GM18502 (cell line): ENCODE data around the gene APPL2.

Experiments
- ATAC-seq: cut with Tn5 transposase; IDR thresholded peaks from one replicate; pipeline ENCODE4 v1.9.1; 2021; ENCODE audit warnings: mild to moderate bottlenecking; ENCODE audit not compliant: unreplicated experiment, poor library complexity

The APPL2 gene

GRCh38 chr12:105223884-105224283, 12.1 kb downstream of the APPL2 start:
- ATAC-seq = no peak

- ATAC-seq = no peak
These were observed 12.6 kb downstream of the APPL2 start for GRCh38 chr12:105223352-105223845.

GRCh38 chr12:105222726-105223351, 13.1 kb downstream of the APPL2 start:
- no peak for ATAC-seq

- ATAC-seq = no peak
These were observed 13.7 kb downstream of the APPL2 start for GRCh38 chr12:105222284-105222655.

- no peak for ATAC-seq
These were observed 14.2 kb downstream of the APPL2 start for GRCh38 chr12:105221583-105222283.

GRCh38 chr12:105220929-105221290, 15.1 kb downstream of the APPL2 start:
- no peak for ATAC-seq

- ATAC-seq = no peak
These were observed 15.6 kb downstream of the APPL2 start for GRCh38 chr12:105220150-105220928.

GRCh38 chr12:105219261-105220028, 16.5 kb downstream of the APPL2 start:
- ATAC-seq = no peak

GRCh38 chr12:105218434-105218833, 17.5 kb downstream of the APPL2 start:
- ATAC-seq = no peak

GRCh38 chr12:105214670-105215375, 21.2 kb downstream of the APPL2 start:
- ATAC-seq = no peak

GRCh38 chr12:105214148-105214547, 21.8 kb downstream of the APPL2 start:
- no peak for ATAC-seq

GRCh38 chr12:105212438-105212837, 23.5 kb downstream of the APPL2 start:
- no peak for ATAC-seq

- no peak for ATAC-seq
These were observed 26.9 kb downstream of the APPL2 start for GRCh38 chr12:105209091-105209490.

- no peak for ATAC-seq
These were observed 29.1 kb downstream of the APPL2 start for GRCh38 chr12:105206686-105207374.

- ATAC-seq = no peak
These were observed 30.5 kb downstream of the APPL2 start for GRCh38 chr12:105205322-105206048.

- ATAC-seq = no peak
These were observed 31.1 kb downstream of the APPL2 start for GRCh38 chr12:105204916-105205315.

- no peak for ATAC-seq
These were observed 31.8 kb downstream of the APPL2 start for GRCh38 chr12:105204127-105204526.

GRCh38 chr12:105202202-105202601, 33.8 kb downstream of the APPL2 start:
- no peak for ATAC-seq

- no peak for ATAC-seq
These were observed 34.7 kb downstream of the APPL2 start for GRCh38 chr12:105201299-105201698.
